T follicular helper cell (primary cell): Measurements from ENCODE around the gene SDF4.

ENCODE experiments used
- DNase-seq: peaks from one replicate; pipeline ENCODE4 v3.0.0-alpha.2; 2020; ENCODE audit warnings: low read depth

The SDF4 gene

GRCh38 chr1:1213345-1214265 lies 18.2 kb downstream of the SDF4 start, which contains the start of gene TNFRSF4:
Gene TNFRSF4 (minus strand): TSS chr1:1214153. CDS start chr1:1214127, 26 bp downstream.
- DNase-seq, result no peak

DNA sequence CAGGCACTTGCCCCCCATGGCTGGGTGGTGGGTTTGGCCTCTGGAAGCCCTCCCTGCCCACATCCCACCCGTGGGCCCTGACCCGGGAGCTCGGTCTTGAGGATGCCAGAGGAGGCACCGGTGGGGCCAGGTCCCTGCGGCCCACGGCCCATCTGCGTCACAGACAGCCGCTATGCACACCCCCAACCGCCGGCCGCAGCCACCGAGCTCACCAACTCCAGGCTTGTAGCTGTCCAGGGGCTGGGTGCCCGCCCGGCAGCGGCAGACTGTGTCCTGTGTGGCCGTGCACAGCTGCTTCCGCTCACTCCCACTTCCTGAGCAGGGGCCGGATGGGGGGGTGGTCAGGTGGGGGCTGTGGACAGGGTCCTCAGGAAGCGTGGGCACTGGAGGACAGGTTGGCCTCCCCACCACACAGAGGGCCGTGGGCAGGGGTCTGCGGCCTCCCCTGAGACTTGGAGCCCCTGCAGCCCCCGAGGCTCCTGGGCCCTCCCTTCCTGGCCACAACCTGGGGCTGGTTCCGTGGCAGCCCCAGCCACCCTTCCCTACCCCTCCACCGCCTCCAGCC lies 18.9 kb downstream of the SDF4 start:
- DNase-seq, result no peak

- DNase-seq, result no peak
These were observed 20.0 kb downstream of the SDF4 start for GRCh38 chr1:1211541-1212441.

- DNase-seq, result no peak
These were observed 20.9 kb downstream of the SDF4 start for GRCh38 chr1:1210726-1211540.

GRCh38 chr1:1208713-1209433 lies 22.9 kb downstream of the SDF4 start:
- no peak for DNase-seq

DNA sequence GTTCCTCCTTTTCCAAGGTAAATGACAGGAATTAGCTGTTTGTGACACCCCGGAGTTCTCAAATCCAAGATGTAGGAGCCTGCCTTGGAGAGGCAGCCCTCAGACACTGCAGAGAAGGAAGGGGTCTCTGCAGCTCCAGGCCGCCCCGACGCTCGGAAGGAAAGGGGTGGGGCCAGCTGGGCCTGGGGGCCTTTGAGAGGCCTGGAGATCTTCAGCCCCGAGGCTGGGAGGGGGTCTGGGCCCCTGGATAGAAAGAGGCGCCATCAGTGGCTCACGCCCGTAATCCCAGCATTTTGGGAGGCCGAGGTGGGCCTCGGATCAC lies 24.3 kb downstream of the SDF4 start:
- DNase-seq, result no peak

DNA sequence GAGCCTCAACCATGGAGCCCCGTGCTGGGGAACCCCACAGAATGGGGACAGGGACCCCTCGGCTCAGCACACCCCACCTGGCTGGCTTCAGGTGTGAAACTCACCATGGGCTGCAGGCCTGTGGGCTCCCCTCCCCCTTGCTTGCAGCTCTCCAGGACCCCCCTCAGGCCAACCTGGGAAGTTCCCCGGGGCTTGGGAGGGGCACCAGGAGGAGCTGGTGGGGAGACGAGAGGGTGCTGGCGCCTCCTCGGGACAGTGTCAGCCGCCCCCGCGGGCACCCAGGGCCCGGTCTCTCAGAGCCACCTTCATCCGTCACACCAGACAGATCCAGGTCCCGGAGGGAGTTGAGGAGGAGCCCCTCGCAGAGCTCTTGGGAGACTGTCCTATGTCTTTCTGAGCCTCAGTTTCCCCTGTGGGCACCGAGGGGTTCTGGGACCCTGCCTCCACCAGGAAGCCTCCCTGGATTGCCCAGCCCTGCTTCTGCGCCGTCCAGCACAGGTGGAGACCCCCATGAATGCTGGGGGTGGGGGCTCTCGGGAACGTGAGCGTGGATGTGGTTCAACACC lies 24.8 kb downstream of the SDF4 start:
- no peak for DNase-seq

- no peak for DNase-seq
These were observed 25.3 kb downstream of the SDF4 start, which contains the start of gene TNFRSF18 for GRCh38 chr1:1206376-1206965. Gene TNFRSF18 (minus strand): TSS chr1:1206592. CDS start chr1:1206571, 21 bp downstream.

DNA sequence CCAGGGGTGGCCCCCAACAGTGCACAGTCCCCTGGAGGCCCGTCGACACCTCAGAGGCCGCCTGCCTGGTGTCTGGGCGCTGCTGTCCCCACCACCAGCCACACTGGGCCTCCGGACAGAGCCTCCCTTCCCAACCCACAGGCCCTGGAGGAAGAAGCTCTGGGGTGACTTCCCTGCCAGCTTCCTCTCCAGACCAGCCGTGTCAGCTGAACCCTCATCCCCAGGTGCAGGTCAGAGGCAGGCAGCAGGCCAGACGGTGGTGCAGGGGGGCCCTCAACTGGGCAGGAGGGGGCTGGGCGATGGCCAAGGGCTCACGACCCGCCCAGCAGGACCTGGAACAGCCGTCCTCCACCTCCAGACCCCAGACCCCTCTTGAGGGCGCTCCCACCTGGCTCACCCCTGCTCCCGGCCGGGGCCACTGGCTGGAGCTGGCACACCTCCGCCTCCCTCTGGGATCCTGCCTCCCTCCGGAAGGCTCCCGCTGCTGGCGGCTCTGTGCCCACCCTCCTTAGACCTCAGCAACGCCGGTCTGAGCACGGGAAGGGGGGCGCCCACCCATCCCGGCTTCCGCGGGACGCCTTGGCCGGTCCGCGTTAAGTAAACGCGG lies 25.9 kb downstream of the SDF4 start:
- DNase-seq, result no peak

DNA sequence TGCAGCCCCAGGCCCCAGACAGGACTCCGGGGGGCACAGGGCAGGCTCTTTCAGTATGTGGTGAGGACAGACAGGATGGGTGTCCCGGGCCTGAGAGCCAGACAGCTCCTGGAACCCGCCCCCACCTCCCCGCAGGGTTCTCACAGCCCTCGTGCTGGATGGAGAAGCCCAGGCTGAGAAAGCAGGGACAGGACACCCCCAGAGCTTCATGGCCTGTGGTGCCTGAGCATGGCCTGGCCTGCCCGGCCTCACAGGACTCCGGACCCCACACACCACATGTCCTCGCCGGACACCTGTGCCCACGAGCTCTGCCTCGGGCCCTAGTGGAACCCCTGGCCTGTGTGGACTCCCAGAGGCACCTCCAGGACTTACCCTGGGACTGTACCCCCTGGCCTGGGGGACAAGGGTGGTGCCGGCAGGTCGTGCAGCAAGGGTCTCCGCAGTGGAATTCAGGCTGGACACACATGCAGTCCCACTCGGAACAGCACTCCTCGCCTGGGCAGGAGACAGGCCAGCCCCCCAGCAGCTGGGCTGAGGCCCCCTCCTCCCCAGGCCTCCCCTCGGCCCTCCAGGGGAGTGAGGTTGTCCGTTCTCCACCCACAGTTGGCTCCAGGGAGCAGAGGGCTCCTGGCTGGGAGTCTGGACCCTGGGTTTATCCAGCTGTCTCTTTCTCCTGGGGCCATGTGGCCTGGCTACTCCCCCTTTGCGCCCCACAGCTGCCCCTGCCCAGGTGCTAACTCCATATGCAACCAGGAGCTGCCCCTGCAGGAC lies 26.6 kb downstream of the SDF4 start:
- no peak for DNase-seq

DNA sequence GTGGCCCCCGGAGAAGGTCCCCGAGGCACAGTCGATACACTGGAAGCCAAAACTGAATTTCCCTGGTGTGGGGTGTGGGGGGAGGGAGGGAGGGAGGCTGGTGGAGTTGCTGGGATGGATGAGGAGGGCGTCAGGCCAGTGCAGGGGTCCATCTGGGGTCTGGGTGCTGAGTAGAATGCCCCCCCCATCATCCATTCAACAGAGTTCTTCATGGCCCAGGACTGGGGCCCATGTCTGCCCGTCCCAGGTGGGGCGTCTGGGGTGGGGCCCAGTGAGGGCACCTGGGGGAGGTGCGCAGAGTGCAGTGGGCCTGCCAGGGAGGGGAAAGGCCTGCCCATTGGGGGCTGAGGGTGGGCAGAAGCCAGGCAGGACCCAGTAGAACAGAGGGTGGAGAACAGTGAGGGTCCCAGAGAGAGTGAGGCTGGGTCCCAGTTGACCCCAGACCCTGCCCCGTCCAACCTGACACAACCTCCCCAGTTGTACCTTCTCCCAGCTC lies 27.3 kb downstream of the SDF4 start:
- no peak for DNase-seq

GRCh38 chr1:1203561-1204424 lies 28.0 kb downstream of the SDF4 start:
- no peak for DNase-seq

DNA sequence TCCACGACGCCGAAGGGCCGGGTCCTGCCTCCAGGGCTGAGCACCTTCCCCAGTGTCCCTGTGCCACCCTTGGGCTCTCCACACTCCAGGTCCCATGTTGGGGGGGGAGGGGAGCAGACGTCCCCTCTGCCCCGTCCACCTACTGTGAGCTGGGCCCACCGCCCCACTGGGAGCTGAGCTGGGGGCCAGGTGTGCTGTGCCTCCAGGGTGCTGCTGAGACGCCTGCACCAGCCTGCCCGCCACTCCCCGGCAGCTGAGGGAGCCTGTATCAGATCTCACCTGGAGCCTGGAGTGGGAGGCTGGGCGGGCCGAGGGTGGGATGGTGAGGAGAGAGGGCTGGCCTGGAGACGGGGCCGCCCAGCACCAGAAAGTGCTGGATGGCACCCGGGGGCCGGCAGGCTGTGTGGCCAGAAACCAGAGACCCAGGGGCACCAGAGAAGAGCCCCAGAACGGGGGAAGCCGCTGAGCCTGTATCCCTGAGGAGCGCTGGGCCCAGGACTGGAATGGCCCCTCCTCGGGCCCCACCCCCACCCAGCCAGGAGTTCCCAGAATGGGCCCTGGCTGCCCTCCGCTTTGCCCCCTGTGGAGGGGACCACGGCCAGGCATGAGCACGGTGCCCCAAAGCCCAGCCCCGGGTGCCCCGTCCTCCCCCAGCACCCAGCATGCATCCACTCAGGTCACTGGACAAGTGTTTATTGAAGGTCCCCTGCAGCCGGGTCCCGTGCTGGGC lies 28.8 kb downstream of the SDF4 start:
- DNase-seq, result no peak

DNA sequence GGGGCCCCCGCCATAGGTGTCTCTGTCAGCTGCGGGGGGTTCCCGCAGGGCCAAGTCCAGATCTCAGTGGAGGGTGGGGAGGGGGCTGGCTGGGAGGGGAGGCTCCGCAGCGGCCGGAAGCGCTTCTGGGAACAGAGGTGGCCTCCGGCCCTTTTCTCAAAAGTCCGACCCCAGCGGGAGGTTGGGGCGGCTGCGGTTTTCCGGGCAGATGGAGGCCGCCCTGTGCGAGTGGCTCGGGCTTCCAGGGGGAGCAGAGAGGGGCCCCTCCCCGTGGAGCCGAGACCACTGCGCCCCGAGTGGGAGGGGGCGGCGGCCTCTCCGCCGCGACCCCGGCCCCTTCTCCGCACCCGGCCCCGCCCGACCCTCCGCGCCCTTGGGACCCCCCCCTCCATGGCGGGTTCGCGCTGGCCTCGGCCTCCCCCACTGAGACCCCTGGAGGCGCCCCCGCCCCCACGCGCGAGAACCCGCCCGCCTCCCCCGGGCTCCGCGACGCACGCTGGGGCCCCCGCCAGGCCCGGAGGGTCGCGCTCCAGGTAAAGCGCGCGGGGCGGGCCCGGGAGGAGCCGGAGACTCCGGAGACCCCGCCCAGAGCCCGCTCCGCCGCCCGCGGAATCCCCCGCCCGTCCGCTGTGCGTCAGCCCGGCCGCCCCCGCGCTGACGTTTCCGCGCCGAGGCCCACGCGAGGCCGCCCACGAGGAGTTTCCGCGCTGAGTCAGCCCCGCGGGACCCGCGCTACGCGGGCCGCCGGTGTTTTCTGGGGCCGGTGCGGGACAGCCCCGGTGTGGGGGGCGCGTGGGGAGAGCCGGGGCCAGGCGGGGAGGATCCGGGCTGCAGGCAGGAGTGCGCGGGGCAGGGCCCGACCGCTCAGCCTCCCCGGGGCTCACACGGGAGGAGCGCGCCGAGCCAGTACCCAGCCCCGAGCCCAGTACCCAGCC lies 30.7 kb downstream of the SDF4 start:
- DNase-seq, result peak; percentile 80

- no peak for DNase-seq
These were observed 31.6 kb downstream of the SDF4 start for GRCh38 chr1:1199961-1200875.
